AG10803 (cell line): ENCODE results near the gene CIDEB.
A peak's percentile ranks its signal among the peaks of the same experiment; 100 is the strongest.
"Not testable (repeated sequence)": the region's sequence is repeated elsewhere in the genome, so short reads cannot be mapped to it uniquely, and the experiment has no call there.

ENCODE experiments used
- DNase-seq: peaks from one replicate; pipeline ENCODE4 v3.0.0; 2010; ENCODE audit warnings: low read depth
- H3K4me3 ChIP-seq: 2 replicates; pipeline ENCODE4 v1.5.1; 2011; ENCODE audit warnings: mild to moderate bottlenecking, low read length, control low read depth
- CTCF ChIP-seq: conservative IDR thresholded peaks from 2 replicates; pipeline ENCODE4 v1.5.1; 2011; ENCODE audit warnings: mild to moderate bottlenecking, low read length, control low read depth, inconsistent platforms

CIDEB gene

DNA sequence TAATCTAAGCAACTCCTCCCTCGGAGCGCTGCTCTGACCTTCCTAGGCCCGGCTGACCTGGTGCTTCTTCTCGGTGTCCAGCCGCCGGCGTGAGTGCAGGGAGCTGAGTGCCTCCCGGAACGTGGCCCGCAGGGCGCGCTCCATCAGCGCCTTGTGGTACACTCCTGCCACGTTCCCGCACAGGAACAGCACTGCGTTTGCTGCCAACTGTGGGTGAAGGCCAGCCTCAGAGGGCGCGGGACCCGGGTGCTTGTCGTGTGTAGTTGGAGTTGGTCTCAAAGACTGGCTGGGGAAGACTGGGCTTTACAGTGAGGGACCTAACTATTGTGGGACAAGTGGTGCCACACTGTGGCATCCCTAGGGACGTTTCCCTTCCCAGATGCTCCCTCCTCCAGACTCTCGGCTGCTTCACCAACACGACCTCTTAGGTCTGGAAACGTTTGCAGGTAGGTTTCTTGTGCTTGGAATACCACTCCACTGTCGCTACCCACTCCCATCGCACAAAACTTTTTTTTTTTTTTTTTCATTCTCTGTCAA is 24.0 kb upstream of the CIDEB start:
- no peak for DNase-seq
- TF ChIP-seq CTCF = no peak
- H3K4me3 ChIP-seq = no peak overlapping the region

GRCh38 chr14:24330973-24331674 is 23.3 kb upstream of the CIDEB start:
- TF ChIP-seq CTCF = no peak
- DNase-seq = no peak
- no peak overlapping the region for H3K4me3 ChIP-seq

GRCh38 chr14:24329736-24330135 is 22.0 kb upstream of the CIDEB start:
- DNase-seq = no peak
- no peak for TF ChIP-seq CTCF
- H3K4me3 ChIP-seq = no peak overlapping the region

DNA sequence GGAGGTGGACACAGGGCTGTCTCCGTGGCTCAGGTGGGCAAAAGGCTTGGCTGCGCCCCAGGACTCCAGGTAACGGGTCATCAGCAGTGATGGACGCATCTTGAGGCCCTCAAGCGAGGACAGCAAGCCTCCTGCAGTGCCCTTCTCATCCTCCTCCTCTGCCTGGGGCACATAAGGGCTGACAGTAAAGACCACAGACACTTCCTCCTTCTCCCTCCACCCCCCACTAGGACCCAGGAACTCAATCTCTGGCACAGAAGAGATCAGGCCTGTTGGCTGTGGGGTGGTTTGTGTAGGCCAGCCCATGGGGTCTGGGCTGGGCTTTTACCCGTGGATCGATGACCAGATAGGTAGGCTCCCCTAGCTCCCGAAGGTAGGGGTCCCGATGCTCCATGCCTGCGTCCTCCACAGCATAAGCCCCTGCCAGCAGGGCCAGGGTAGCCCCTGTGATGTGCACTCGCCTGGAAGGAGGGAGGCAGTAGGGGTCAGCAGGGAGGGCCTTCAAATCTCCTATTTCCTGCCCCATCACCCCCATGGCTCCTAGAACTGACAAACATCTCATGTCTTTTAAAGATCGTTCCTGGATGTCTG is 21.4 kb upstream of the CIDEB start:
- no peak overlapping the region for H3K4me3 ChIP-seq
- DNase-seq = no peak
- no peak for TF ChIP-seq CTCF

- not testable (repeated sequence) for DNase-seq, H3K4me3 ChIP-seq
- peak; percentile 36 for TF ChIP-seq CTCF
These were observed 20.1 kb upstream of the CIDEB start for GRCh38 chr14:24327914-24328313.

GRCh38 chr14:24327303-24327702 is 19.5 kb upstream of the CIDEB start:
- DNase-seq = no peak
- no peak for TF ChIP-seq CTCF
- no peak overlapping the region for H3K4me3 ChIP-seq

DNA sequence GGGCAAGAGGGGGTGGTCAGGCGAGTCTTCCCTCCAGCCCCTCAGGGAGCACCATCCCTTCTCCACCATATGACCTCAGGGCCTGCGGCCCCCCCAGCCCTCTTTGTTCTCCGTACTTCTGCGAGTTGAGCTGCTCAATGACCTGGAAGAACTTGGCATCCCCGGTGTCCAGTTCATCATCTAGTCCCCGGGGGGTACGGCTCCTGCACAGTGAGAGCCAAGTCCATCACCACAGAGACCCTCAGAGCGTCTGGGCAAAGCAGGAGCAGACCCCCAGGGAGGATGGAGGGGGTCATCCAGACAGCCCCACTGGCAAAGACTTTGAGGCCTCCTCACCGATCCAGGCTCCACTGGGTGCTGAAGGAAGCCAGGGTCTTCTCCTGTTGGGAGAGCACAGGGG is 18.2 kb upstream of the CIDEB start:
- H3K4me3 ChIP-seq = no peak overlapping the region
- no peak for DNase-seq
- TF ChIP-seq CTCF = no peak
